ENCODE measurements around the gene PRSS27.

The PRSS27 gene

GRCh38 chr16:2712546-2712945 lies 7.5 kb downstream of the PRSS27 start:
- TF ChIP-seq CTCF (IDR thresholded peaks at IDR 0.05) = no peak

DNA sequence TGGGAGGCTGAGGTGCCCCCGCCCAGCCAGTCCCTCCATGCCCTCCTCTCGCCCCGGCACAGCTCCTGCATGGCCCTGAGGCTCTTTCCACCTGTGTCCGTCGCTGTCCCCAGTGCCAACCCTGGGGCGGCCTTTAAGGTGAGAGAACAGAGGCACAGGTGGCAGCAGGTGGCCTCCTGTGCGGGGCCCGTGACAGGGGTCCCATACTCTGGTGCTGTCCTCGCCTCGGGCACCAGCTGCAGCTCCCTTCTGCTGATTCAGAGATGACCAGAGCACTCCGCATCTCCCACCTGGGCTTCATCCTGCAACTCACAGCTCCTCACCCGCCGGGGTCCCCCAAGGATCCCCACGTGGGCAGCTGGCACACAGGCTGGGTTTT lies 8.0 kb downstream of the PRSS27 start:
- no peak for TF ChIP-seq CTCF (IDR thresholded peaks at IDR 0.05)

GRCh38 chr16:2711370-2712062 lies 8.5 kb downstream of the PRSS27 start:
- no peak for TF ChIP-seq CTCF (IDR thresholded peaks at IDR 0.05)

GRCh38 chr16:2710711-2711231 lies 9.3 kb downstream of the PRSS27 start:
- no peak for TF ChIP-seq CTCF (IDR thresholded peaks at IDR 0.05)

DNA sequence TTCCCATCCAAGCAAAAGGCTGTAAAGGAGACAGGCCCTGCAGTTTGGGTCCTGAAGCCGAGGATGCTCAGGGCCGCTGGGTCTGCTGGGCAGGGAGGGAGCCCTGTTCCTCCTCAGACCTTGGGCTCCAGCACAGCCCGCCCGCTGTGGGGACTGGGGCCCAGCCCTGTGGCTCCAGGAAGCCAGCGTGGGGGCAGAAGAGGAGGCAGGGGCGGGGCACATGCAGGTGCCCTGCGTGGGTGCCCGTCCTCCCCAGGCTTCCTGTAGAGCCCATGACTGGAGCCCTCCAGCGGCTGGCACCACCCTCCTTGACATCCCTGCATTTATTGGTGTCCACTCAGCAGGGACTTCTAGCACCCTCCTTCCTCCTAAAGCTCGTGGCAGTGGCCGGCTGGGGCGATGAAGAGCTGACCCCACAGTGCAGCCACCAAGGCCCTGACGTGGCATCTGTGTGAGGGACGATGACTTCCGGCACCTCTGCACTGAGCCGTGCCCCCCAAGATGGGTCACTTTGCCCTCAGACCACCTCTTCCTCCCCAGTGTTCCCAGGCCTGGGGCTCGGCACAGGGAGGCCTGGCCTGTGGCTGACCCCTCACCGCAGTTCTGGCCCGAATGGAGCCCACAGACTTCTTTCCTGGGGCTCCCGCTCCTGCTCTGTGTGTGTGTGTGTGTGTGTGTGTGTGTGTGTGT lies 9.9 kb downstream of the PRSS27 start:
- no peak for TF ChIP-seq CTCF (IDR thresholded peaks at IDR 0.05)

- no peak for TF ChIP-seq CTCF (IDR thresholded peaks at IDR 0.05)
Observed at GRCh38 chr16:2709588-2709984, 10.4 kb downstream of the PRSS27 start.

DNA sequence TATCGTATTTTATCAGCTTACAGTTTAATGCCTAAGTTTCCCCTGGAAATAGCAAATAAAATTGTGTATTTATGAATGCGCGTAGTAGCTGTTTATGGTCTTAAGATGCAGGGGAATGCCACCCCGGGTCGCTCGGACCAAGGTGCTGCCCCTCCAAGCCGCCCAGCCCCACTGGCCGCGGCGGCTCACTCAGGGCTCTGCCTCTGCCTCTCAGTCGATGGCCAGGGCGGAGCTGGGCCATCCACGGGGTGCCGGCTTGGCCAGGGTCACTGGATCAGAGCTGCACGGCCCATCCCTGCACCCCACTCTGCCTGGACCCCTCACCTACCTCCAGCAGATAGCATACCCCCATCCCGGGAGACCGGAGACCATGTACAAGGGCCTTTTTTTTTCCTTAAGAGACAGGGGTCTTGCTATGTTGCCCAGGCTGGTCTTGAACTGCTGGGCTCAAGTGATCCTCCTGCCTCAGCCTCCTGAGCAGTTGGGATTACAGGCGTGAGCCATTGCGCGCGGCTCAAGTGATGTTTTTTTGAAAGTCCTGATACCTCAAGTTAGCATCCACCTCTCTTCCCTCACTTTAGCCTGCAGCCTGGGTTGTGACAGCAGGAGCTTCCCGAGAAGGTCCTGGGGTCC lies 11.0 kb downstream of the PRSS27 start:
- TF ChIP-seq CTCF (IDR thresholded peaks at IDR 0.05) = no peak

All from LNCAP (cell line).